Ovary (tissue), 3 donors: ENCODE results near the gene PADI1.

Experiments
- CTCF ChIP-seq, 3 donors: fragments of 450-650 bp in 2 of 3; fragments of 200-600 bp in 1 of 3; IDR thresholded peaks; one replicate each; pipeline versions ENCODE4 v1.5.1 to v1.8.0; 2016 to 2022; ENCODE audit warnings: antibody characterized with exemption in 3 of 3, mild to moderate bottlenecking in 1 of 3
- EP300 ChIP-seq: sonication (generic); formaldehyde crosslinking; IDR thresholded peaks from one replicate; pipeline ENCODE4 v1.6.1; 2017; ENCODE audit warnings: antibody characterized with exemption
- POLR2A ChIP-seq: fragments of 450-650 bp; IDR thresholded peaks from one replicate; pipeline ENCODE4 v1.6.1; 2017; ENCODE audit warnings: antibody characterized with exemption, mild to moderate bottlenecking, moderate library complexity
- donor health status: DM: no; HTN: no; CAD: no.

GRCh38 chr1:17196496-17197185 is 8.3 kb upstream of the PADI1 start:
- TF ChIP-seq CTCF (IDR thresholded peaks at IDR 0.05) = no peak
- TF ChIP-seq POLR2A = no peak
- no peak for TF ChIP-seq EP300
